Spleen (tissue), 7 donors: ENCODE results near the gene ENTR1.

Experiments used
- POLR2A ChIP-seq, 3 donors: fragments of 450-650 bp; IDR thresholded peaks; one replicate each; pipeline ENCODE4 v1.5.1; 2017; ENCODE audit warnings: antibody characterized with exemption in 3 of 3, mild to moderate bottlenecking in 1 of 3
- TF ChIP-seq, protein P1 (sequence below), 11 experiments: fragments of 200-600 bp in 7 of 11; fragments of 450-650 bp in 4 of 11; sonication (generic) in 4 of 11; IDR thresholded peaks in 8 of 11; conservative IDR thresholded peaks in 3 of 11; 1 replicate in 7 of 11; 2 replicates in 4 of 11; pipeline versions ENCODE4 v1.4.0 to v1.8.0; 2016 to 2021; ENCODE audit warnings: antibody characterized with exemption in 11 of 11, inconsistent platforms in 4 of 11, mild to moderate bottlenecking in 1 of 11
- donor health status: DM: no; HTN: no; CAD: no; lungs with moderate emphysema.
- donor health status: DM: no; HTN: no; CAD: no.
- donor health status: DM: no; HTN: no; CAD: no.

DNA sequence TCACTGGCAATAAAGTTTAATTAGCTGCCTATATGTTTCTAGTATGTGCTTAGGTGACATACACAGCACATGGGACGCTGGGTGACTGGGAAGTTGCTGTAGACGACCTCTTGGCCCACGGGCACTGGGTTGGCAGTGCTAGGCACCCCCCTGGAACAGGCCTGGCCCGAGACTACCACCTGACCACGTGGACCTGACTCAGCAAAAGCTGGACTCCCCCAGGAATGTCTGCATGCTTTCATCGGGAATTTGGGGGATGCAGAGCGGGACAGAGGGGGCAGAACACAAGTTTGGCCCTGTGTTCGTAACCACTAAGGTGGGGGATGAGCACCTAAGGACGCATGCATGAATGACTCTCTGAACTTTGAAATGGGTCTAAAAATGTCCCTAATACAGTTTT is 45.8 kb upstream of the ENTR1 start:
- TF ChIP-seq, protein P1, sequence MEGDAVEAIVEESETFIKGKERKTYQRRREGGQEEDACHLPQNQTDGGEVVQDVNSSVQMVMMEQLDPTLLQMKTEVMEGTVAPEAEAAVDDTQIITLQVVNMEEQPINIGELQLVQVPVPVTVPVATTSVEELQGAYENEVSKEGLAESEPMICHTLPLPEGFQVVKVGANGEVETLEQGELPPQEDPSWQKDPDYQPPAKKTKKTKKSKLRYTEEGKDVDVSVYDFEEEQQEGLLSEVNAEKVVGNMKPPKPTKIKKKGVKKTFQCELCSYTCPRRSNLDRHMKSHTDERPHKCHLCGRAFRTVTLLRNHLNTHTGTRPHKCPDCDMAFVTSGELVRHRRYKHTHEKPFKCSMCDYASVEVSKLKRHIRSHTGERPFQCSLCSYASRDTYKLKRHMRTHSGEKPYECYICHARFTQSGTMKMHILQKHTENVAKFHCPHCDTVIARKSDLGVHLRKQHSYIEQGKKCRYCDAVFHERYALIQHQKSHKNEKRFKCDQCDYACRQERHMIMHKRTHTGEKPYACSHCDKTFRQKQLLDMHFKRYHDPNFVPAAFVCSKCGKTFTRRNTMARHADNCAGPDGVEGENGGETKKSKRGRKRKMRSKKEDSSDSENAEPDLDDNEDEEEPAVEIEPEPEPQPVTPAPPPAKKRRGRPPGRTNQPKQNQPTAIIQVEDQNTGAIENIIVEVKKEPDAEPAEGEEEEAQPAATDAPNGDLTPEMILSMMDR (IDR thresholded peaks at IDR 0.05 in 8 of 11, conservative IDR thresholded peaks at IDR 0.05 in 3 of 11) = no peak
- TF ChIP-seq POLR2A (IDR thresholded peaks at IDR 0.05) = no peak
